ENCODE results near the gene USF1.
"Not testable (repeated sequence)": the region's sequence is repeated elsewhere in the genome, so short reads cannot be mapped to it uniquely, and the experiment has no call there.

USF1 gene

DNA sequence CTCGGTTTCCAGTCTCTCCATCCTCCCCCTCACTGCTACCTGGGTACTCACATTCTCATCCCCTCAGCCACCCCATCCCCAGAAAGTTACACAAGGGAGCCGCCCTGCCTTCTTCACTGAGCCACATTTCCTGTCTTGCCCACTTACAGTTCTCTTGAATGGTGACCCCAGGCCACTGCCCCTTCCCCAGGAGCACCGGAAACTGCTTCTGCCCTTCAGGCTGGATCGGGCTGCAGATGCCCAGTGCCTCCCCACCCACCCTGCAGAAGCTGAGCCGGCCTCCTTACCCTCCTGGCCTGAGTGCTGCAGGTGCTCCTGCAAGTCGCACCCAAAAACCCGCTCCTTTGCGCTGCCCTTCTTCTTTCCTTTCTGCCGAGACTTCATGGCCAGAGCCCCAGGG lies 23.5 kb upstream of the USF1 start:
- no peak overlapping the region for H2AFZ ChIP-seq (ENCODE audit: low read length)
- no peaks in the 10 kb centered on the region for H3K36me3 ChIP-seq (ENCODE audit: insufficient read depth, low read length)
- peaks cover 64% of the 10 kb centered on the region for H3K4me1 ChIP-seq (ENCODE audit: insufficient read depth, low read length, poor library complexity, severe bottlenecking)
- peak overlapping the region; percentile 98 for H3K4me3 ChIP-seq (ENCODE audit: low read length, poor library complexity, severe bottlenecking)
- H3K27me3 ChIP-seq (ENCODE audit: insufficient read depth, low read length, poor library complexity, severe bottlenecking) = no peaks in the 10 kb centered on the region
- 0 out of 2 replicates have a peak, but pooled peaks cover 3% of the 10 kb centered on the region for H3F3A ChIP-seq (ENCODE audit: low read depth)
- H3K9ac ChIP-seq (ENCODE audit: low read depth, low read length, poor library complexity, severe bottlenecking) = peak overlapping the region; percentile 99
- peaks cover 51% of the 10 kb centered on the region for H3K79me2 ChIP-seq (ENCODE audit: insufficient read depth, low read length)
- no peaks in the 10 kb centered on the region for H3K9me2 ChIP-seq (replicated peaks; ENCODE audit: low read depth, low read length)
- no peak for TF ChIP-seq EZH2phosphoT487 (IDR thresholded peaks at IDR 0.05; ENCODE audit: borderline replicate concordance)
- TF ChIP-seq, protein P1, sequence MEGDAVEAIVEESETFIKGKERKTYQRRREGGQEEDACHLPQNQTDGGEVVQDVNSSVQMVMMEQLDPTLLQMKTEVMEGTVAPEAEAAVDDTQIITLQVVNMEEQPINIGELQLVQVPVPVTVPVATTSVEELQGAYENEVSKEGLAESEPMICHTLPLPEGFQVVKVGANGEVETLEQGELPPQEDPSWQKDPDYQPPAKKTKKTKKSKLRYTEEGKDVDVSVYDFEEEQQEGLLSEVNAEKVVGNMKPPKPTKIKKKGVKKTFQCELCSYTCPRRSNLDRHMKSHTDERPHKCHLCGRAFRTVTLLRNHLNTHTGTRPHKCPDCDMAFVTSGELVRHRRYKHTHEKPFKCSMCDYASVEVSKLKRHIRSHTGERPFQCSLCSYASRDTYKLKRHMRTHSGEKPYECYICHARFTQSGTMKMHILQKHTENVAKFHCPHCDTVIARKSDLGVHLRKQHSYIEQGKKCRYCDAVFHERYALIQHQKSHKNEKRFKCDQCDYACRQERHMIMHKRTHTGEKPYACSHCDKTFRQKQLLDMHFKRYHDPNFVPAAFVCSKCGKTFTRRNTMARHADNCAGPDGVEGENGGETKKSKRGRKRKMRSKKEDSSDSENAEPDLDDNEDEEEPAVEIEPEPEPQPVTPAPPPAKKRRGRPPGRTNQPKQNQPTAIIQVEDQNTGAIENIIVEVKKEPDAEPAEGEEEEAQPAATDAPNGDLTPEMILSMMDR (conservative IDR thresholded peaks at IDR 0.05; ENCODE audit: low read length) = no peak
- peaks cover 33% of the 10 kb centered on the region for H4K20me1 ChIP-seq (ENCODE audit: insufficient read depth, low read length, poor library complexity, severe bottlenecking)
- peak overlapping the region; percentile 99 for H3K4me2 ChIP-seq (ENCODE audit: low read depth, low read length, poor library complexity, severe bottlenecking)
- no peaks in the 10 kb centered on the region for H3K9me3 ChIP-seq (ENCODE audit: insufficient read depth, low read depth, low read length)

DNA sequence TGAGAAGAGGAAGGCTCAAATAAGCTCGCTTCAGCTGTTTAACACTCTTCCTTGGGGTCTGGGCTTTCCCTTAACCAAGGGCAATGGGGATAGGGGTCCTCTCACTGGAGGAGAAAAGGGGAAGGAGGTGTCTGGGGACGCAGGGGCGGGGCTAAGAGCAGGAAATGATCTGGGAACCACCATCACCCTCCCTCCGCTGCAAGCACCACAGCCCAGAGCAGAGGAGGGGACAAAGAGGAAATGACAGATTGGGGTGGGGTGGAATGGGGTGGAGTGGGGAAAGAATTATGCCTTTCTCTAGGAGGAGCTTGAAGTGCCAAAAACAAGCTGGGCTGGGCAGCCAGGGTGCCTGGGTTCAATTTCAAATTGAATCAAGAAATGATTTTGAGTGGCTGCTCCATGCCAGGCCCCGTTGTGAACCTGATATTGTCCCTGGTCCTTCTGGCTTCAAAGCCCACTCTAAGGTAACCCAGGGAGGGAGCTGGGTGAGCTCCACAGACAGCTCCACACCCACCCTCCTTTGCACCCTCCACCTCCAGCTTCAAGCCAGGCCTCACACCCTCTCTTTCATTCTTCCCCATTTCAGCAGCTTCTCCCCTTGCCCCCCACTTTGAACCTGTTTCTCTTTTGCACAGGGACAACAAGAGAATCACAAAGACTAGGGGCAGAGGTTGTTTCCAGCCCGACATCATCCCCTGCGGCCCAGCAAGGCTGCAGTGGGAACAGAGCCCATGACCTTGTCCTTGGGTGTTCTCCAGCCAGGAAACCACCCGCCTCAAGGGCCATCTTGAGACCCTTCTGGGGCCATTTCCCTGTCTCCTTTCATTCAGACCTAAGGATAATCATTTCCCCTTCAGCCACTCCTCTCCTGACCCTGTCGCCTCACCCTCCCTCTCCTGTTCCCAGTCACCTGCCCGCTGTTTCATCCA lies 22.8 kb upstream of the USF1 start:
- H3K9ac ChIP-seq (ENCODE audit: low read depth, low read length, poor library complexity, severe bottlenecking) = peak overlapping the region; percentile 99
- peak overlapping the region; percentile 99 for H3K4me2 ChIP-seq (ENCODE audit: low read depth, low read length, poor library complexity, severe bottlenecking)
- H4K20me1 ChIP-seq (ENCODE audit: insufficient read depth, low read length, poor library complexity, severe bottlenecking) = peaks cover 39% of the 10 kb centered on the region
- no peaks in the 10 kb centered on the region for H3K27me3 ChIP-seq (ENCODE audit: insufficient read depth, low read length, poor library complexity, severe bottlenecking)
- no peak for TF ChIP-seq EZH2phosphoT487 (IDR thresholded peaks at IDR 0.05; ENCODE audit: borderline replicate concordance)
- TF ChIP-seq, protein P1 (conservative IDR thresholded peaks at IDR 0.05; ENCODE audit: low read length) = no peak
- peaks cover 58% of the 10 kb centered on the region for H3K79me2 ChIP-seq (ENCODE audit: insufficient read depth, low read length)
- H3K4me1 ChIP-seq (ENCODE audit: insufficient read depth, low read length, poor library complexity, severe bottlenecking) = peaks cover 64% of the 10 kb centered on the region
- no peaks in the 10 kb centered on the region for H3K36me3 ChIP-seq (ENCODE audit: insufficient read depth, low read length)
- no peaks in the 10 kb centered on the region for H3K9me3 ChIP-seq (ENCODE audit: insufficient read depth, low read depth, low read length)
- H3K4me3 ChIP-seq (ENCODE audit: low read length, poor library complexity, severe bottlenecking) = peak overlapping the region; percentile 98
- H3K9me2 ChIP-seq (replicated peaks; ENCODE audit: low read depth, low read length) = no peaks in the 10 kb centered on the region
- H2AFZ ChIP-seq (ENCODE audit: low read length) = no peak overlapping the region
- 0 out of 2 replicates have a peak, but pooled peaks cover 3% of the 10 kb centered on the region for H3F3A ChIP-seq (ENCODE audit: low read depth)

DNA sequence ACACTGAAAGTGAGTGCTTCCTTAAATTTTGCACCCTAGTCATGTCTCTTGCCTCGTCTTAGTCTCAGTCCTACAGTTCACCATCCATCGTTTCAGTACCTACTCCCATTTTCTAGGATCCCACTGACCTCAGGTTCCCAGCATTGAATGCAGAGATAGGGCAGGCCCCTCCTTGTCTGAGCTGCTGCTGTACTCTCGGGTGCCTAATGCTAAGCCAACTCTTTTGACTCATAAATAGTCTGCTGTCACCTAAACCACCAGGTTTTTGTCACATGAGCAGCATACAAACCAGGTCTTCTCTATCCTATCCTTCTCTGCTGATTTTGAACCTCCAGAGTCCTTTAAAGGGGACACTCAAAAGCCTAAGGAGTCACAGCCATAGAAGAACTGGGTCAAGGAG lies 20.9 kb upstream of the USF1 start:
- H3F3A ChIP-seq (ENCODE audit: low read depth) = 0 out of 2 replicates have a peak, but pooled peaks cover 3% of the 10 kb centered on the region
- peaks cover 64% of the 10 kb centered on the region for H3K4me1 ChIP-seq (ENCODE audit: insufficient read depth, low read length, poor library complexity, severe bottlenecking)
- H3K9me2 ChIP-seq (replicated peaks; ENCODE audit: low read depth, low read length) = no peaks in the 10 kb centered on the region
- peak overlapping the region; percentile 99 for H3K4me2 ChIP-seq (ENCODE audit: low read depth, low read length, poor library complexity, severe bottlenecking)
- H3K79me2 ChIP-seq (ENCODE audit: insufficient read depth, low read length) = peaks cover 74% of the 10 kb centered on the region
- no peak overlapping the region for H2AFZ ChIP-seq (ENCODE audit: low read length)
- H3K36me3 ChIP-seq (ENCODE audit: insufficient read depth, low read length) = no peaks in the 10 kb centered on the region
- TF ChIP-seq EZH2phosphoT487 (IDR thresholded peaks at IDR 0.05; ENCODE audit: borderline replicate concordance) = no peak
- TF ChIP-seq, protein P1 (conservative IDR thresholded peaks at IDR 0.05; ENCODE audit: low read length) = no peak
- no peaks in the 10 kb centered on the region for H3K27me3 ChIP-seq (ENCODE audit: insufficient read depth, low read length, poor library complexity, severe bottlenecking)
- H3K9ac ChIP-seq (ENCODE audit: low read depth, low read length, poor library complexity, severe bottlenecking) = peak overlapping the region; percentile 99
- peak overlapping the region; percentile 98 for H3K4me3 ChIP-seq (ENCODE audit: low read length, poor library complexity, severe bottlenecking)
- peaks cover 45% of the 10 kb centered on the region for H4K20me1 ChIP-seq (ENCODE audit: insufficient read depth, low read length, poor library complexity, severe bottlenecking)
- no peaks in the 10 kb centered on the region for H3K9me3 ChIP-seq (ENCODE audit: insufficient read depth, low read depth, low read length)

DNA sequence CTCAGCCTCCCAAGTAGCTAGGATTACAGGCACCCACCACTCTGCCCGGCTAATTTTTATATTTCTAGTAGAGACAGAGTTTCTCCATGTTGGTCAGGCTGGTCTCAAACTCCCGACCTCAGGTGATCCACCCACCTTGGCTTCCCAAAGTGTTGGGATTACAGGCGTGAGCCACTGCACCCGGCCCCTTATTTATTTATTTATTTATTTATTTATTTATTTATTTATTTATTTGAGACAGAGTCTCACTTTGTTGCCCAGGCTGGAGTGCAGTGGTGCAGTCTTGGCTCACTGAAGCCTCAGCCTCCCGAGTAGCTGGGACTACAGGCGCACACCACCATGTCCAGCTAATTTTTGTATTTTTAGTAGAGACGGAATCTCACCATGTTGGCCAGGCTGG lies 19.9 kb upstream of the USF1 start:
- H3K9me3 ChIP-seq (ENCODE audit: insufficient read depth, low read depth, low read length); H2AFZ ChIP-seq (ENCODE audit: low read length); H3K36me3 ChIP-seq (ENCODE audit: insufficient read depth, low read length); H3F3A ChIP-seq (ENCODE audit: low read depth); H3K9me2 ChIP-seq (replicated peaks; ENCODE audit: low read depth, low read length); H3K9ac ChIP-seq (ENCODE audit: low read depth, low read length, poor library complexity, severe bottlenecking); H3K27me3 ChIP-seq (ENCODE audit: insufficient read depth, low read length, poor library complexity, severe bottlenecking): not testable (repeated sequence)
- Histone ChIP-seq H3K4me1 (ENCODE audit: insufficient read depth, low read length, poor library complexity, severe bottlenecking) (peaks cover 55% of the 10 kb centered on the region), H4K20me1 (ENCODE audit: insufficient read depth, low read length, poor library complexity, severe bottlenecking) (peaks cover 45% of the 10 kb centered on the region), H3K79me2 (ENCODE audit: insufficient read depth, low read length) (peaks cover 84% of the 10 kb centered on the region), H3K4me2 (ENCODE audit: low read depth, low read length, poor library complexity, severe bottlenecking) (peak overlapping the region; percentile 99), H3K4me3 (ENCODE audit: low read length, poor library complexity, severe bottlenecking) (peak overlapping the region; percentile 98)

DNA sequence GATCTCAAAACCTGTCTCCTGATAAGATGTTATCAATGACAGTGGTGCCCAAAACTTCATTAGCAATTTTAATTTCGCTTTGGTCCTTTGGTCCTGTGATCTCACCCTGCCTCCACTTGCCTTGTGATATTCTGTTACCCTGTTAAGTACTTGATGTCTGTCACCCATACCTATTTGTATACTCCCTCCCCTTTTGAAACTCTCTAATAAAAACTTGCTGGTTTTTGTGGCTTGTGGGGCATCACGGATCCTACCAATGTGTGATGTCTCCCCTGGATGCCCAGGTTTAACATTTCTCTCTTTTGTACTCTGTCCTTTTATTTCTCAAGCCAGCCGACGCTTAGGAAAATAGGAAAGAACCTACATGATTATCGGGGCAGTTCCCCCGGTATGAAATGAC lies 18.2 kb upstream of the USF1 start:
- not testable (repeated sequence) for H3F3A ChIP-seq (ENCODE audit: low read depth); H3K27me3 ChIP-seq (ENCODE audit: insufficient read depth, low read length, poor library complexity, severe bottlenecking); H3K9me2 ChIP-seq (replicated peaks; ENCODE audit: low read depth, low read length); H3K36me3 ChIP-seq (ENCODE audit: insufficient read depth, low read length); H3K9me3 ChIP-seq (ENCODE audit: insufficient read depth, low read depth, low read length); H2AFZ ChIP-seq (ENCODE audit: low read length); H3K9ac ChIP-seq (ENCODE audit: low read depth, low read length, poor library complexity, severe bottlenecking)
- H3K4me3 ChIP-seq (ENCODE audit: low read length, poor library complexity, severe bottlenecking) = peak overlapping the region; percentile 50
- peaks cover 51% of the 10 kb centered on the region for H4K20me1 ChIP-seq (ENCODE audit: insufficient read depth, low read length, poor library complexity, severe bottlenecking)
- peaks cover 44% of the 10 kb centered on the region for H3K4me1 ChIP-seq (ENCODE audit: insufficient read depth, low read length, poor library complexity, severe bottlenecking)
- peaks cover 92% of the 10 kb centered on the region for H3K79me2 ChIP-seq (ENCODE audit: insufficient read depth, low read length)
- H3K4me2 ChIP-seq (ENCODE audit: low read depth, low read length, poor library complexity, severe bottlenecking) = peak overlapping the region; percentile 73

Measured in Loucy (cell line).